ENCODE results near the gene PPARD.
A peak's percentile ranks its signal among the peaks of the same experiment; 100 is the strongest.

PPARD gene

DNA sequence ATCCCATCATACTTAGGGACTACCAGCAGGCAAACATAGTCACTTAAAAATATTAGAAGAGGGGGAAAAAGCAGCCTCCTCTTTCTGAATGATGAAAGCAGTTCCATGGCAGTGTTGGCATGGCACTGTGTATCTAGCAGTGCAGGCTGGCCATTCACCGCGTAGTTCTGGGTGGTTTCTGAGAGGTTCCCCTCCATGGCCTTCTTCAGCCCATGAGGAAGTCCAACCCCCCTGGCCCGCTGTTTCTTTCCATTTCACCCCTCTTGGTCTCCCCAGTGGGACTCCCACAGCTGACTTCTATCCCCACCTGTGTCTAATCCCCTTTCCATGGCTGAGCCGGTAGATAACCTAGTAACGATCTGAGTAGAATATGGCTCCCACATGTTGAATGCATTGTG lies 17.0 kb downstream of the PPARD start:
- Histone ChIP-seq H3K9me3 (ENCODE audit: control insufficient read depth, insufficient read depth, low read length) (no peaks in the 10 kb centered on the region), H3K27me3 (ENCODE audit: control insufficient read depth, insufficient read depth, low read length) (no peaks in the 10 kb centered on the region), H3K27ac (ENCODE audit: low read depth, low read length) (no peak overlapping the region), H3K4me3 (ENCODE audit: low read depth, low read length) (no peak overlapping the region), H3K9ac (ENCODE audit: low read depth, low read length) (no peak overlapping the region), H3K36me3 (ENCODE audit: control insufficient read depth, insufficient read depth, low read length) (no peaks in the 10 kb centered on the region), H3K4me1 (ENCODE audit: control insufficient read depth, insufficient read depth, low read length) (peaks cover 17% of the 10 kb centered on the region)

DNA sequence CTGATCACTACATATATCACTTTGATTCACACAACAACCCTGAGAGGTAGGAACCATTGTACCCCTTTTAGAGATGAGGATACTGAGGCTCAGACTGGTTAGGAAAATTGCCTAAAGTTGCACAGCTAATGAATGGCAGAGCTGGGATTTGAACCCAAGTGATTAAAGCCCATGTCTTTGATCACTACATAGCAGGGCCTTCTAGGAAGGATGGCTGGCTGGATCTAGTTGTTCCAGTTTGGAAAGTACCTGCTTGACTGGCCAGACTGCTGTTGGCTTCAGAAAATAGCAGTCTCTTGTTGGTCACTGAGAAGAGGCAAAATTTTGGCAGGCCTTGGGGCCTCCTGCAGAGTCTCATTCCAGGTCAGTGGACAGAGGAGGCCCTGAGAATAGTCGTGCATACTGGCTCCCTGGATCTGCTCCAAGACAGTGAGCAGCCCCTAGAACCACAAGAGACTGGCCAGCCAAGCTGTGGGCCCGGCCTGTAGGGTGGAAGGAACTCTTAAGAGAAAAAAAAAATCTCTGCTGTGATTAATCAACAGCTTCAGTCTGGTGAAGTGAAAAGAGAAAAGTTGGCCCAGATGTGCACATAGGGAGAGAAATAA lies 17.5 kb downstream of the PPARD start:
- H3K27ac ChIP-seq (ENCODE audit: low read depth, low read length), result peak overlapping the region; percentile 67
- peaks cover 17% of the 10 kb centered on the region for H3K4me1 ChIP-seq (ENCODE audit: control insufficient read depth, insufficient read depth, low read length)
- H3K36me3 ChIP-seq (ENCODE audit: control insufficient read depth, insufficient read depth, low read length), result no peaks in the 10 kb centered on the region
- H3K9me3 ChIP-seq (ENCODE audit: control insufficient read depth, insufficient read depth, low read length), result no peaks in the 10 kb centered on the region
- H3K9ac ChIP-seq (ENCODE audit: low read depth, low read length), result 0 out of 2 replicates have a peak overlapping the region, but pooled peaks have one; percentile 12
- no peaks in the 10 kb centered on the region for H3K27me3 ChIP-seq (ENCODE audit: control insufficient read depth, insufficient read depth, low read length)
- H3K4me3 ChIP-seq (ENCODE audit: low read depth, low read length), result no peak overlapping the region

DNA sequence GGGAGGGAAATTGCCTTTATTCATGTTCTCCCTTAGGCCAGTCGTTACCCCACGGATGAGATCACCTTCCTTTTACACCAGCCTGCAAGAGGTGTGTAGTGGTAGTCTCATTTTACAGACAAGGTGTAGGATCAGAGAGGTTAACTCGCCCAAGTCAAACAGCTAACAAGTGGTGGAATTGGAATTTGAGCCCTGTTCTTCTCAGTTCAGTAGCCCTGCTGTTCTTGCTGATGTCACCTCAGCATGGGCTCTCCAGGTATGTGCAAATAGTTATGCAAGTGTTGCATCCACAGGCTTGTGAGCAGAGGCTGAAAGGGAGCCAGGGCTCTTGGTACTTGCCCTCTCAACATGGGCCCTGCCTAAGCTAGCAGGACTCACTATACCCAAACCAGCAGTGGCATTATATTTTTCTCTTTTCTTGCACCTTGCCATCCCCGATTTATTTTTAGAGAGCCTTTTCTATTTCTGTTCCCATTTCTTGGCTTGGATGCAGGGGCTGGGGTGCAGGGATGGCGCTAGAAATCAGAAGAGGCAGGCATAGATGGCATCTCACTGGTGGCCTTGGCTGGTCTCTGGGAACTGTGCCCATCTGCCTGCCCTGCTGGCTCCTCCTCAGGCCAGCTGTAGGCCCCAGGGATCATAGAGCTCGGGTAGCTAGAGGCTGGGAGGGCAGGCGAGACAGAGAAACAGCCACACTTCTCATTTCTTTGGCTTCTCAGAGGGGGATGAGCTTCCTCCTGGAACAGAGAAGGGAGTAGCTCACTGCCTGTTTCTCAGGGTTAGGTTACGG lies 18.2 kb downstream of the PPARD start:
- H3K27me3 ChIP-seq (ENCODE audit: control insufficient read depth, insufficient read depth, low read length), result no peaks in the 10 kb centered on the region
- H3K9me3 ChIP-seq (ENCODE audit: control insufficient read depth, insufficient read depth, low read length), result no peaks in the 10 kb centered on the region
- peaks cover 17% of the 10 kb centered on the region for H3K4me1 ChIP-seq (ENCODE audit: control insufficient read depth, insufficient read depth, low read length)
- H3K36me3 ChIP-seq (ENCODE audit: control insufficient read depth, insufficient read depth, low read length), result no peaks in the 10 kb centered on the region
- no peak overlapping the region for H3K4me3 ChIP-seq (ENCODE audit: low read depth, low read length)
- peak overlapping the region; percentile 67 for H3K27ac ChIP-seq (ENCODE audit: low read depth, low read length)
- 0 out of 2 replicates have a peak overlapping the region, but pooled peaks have one; percentile 12 for H3K9ac ChIP-seq (ENCODE audit: low read depth, low read length)

DNA sequence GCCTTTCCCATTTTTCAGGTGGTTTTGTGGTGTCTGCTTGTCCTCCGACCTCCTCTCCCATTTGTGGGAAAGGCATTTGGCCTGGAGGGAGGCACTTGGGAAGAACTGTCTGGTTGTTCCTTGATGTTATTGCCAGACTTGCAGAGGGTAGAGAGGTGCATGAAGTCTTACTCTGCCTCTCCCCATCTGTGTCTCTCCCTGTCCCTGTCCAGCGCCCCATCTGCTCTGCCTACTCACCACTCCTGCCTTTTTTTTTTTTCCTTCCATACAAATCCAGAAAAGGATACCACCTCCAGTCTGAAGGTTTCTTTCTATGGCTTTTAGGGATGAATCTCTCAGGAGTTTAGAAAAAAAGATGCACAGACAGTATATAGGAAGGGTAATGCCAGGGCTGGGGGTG lies 19.8 kb downstream of the PPARD start:
- Histone ChIP-seq H3K27me3 (ENCODE audit: control insufficient read depth, insufficient read depth, low read length) (no peaks in the 10 kb centered on the region), H3K4me1 (ENCODE audit: control insufficient read depth, insufficient read depth, low read length) (peaks cover 17% of the 10 kb centered on the region), H3K36me3 (ENCODE audit: control insufficient read depth, insufficient read depth, low read length) (no peaks in the 10 kb centered on the region), H3K27ac (ENCODE audit: low read depth, low read length) (no peak overlapping the region), H3K9ac (ENCODE audit: low read depth, low read length) (no peak overlapping the region), H3K4me3 (ENCODE audit: low read depth, low read length) (no peak overlapping the region), H3K9me3 (ENCODE audit: control insufficient read depth, insufficient read depth, low read length) (no peaks in the 10 kb centered on the region)

DNA sequence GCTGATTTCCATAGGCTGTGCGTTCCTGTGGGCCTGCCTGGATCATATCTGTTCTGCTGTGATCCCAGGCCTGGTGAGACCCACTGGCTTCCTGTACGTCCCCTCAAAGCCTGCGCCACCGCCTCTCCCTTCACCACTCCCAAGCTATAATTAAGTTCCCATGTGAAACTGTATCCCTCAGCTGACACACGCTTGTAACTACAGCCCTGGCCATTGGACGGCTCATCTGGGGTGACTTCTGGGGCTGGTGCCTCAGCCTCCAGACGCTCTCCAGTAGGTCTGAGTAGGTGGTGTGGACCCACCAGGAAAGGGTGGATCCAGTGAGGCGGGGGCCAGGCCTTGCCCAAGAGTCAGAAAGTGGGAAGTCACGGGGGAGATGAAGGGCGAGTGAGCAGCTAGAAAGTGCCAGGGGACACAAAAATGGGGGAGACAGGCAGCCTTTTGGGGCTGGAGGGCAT lies 21.0 kb downstream of the PPARD start:
- Histone ChIP-seq H3K4me3 (ENCODE audit: low read depth, low read length) (no peak overlapping the region), H3K9me3 (ENCODE audit: control insufficient read depth, insufficient read depth, low read length) (no peaks in the 10 kb centered on the region), H3K36me3 (ENCODE audit: control insufficient read depth, insufficient read depth, low read length) (no peaks in the 10 kb centered on the region), H3K4me1 (ENCODE audit: control insufficient read depth, insufficient read depth, low read length) (peaks cover 17% of the 10 kb centered on the region), H3K27ac (ENCODE audit: low read depth, low read length) (no peak overlapping the region), H3K27me3 (ENCODE audit: control insufficient read depth, insufficient read depth, low read length) (no peaks in the 10 kb centered on the region), H3K9ac (ENCODE audit: low read depth, low read length) (no peak overlapping the region)

DNA sequence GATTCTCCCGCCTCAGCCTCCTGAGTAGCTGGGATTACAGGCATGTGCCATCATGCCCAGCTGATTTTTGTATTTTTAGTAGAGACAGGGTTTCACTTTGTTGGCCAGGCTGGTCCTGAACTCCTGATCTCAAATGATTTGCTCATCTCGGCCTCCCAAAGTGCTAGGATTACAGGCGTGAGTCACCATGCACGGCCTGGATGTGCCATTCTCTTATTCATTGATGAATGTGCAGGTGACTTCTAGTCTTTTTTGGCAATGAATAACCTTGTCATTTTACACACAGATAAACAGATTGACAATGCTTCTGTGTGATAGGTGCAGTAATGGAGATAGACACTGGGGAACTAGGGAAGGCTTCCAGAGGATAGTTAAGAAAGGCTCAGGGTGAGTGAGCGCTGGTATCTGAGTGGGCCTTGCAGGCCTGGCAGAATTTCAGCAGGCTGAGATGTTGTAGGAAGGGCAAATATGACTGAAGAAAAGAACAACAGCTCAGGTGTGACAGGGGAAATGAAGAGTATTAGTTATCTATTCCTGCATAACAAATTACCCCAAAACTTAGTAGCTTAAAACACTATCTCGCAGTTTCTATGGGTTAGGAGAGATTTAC lies 23.3 kb downstream of the PPARD start:
- Histone ChIP-seq H3K36me3 (ENCODE audit: control insufficient read depth, insufficient read depth, low read length) (no peaks in the 10 kb centered on the region), H3K4me3 (ENCODE audit: low read depth, low read length) (no peak overlapping the region), H3K9ac (ENCODE audit: low read depth, low read length) (no peak overlapping the region), H3K27ac (ENCODE audit: low read depth, low read length) (no peak overlapping the region), H3K4me1 (ENCODE audit: control insufficient read depth, insufficient read depth, low read length) (peaks cover 6% of the 10 kb centered on the region), H3K27me3 (ENCODE audit: control insufficient read depth, insufficient read depth, low read length) (no peaks in the 10 kb centered on the region), H3K9me3 (ENCODE audit: control insufficient read depth, insufficient read depth, low read length) (no peaks in the 10 kb centered on the region)

DNA sequence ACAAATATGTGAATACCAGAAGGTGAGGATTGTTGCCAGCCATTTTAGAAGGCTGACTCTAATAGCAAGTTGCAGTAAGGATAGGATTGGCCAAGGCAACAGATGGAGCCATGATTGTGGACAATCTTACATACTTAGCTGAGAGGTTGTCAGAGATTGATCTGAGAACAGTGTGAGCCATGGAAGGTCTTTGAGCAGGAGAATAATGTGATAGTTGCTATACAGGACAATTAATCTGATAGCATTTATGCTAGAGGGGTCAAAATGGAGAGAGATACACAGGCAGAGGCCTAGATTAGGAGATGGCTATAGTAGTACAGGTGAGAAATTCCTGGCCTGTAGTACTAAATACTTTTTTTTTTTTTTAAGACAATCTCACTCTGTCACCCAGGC lies 23.8 kb downstream of the PPARD start:
- no peaks in the 10 kb centered on the region for H3K27me3 ChIP-seq (ENCODE audit: control insufficient read depth, insufficient read depth, low read length)
- no peak overlapping the region for H3K9ac ChIP-seq (ENCODE audit: low read depth, low read length)
- 0 out of 2 replicates have a peak, but pooled peaks cover under 1% of the 10 kb centered on the region for H3K4me1 ChIP-seq (ENCODE audit: control insufficient read depth, insufficient read depth, low read length)
- no peak overlapping the region for H3K4me3 ChIP-seq (ENCODE audit: low read depth, low read length)
- H3K27ac ChIP-seq (ENCODE audit: low read depth, low read length), result no peak overlapping the region
- H3K9me3 ChIP-seq (ENCODE audit: control insufficient read depth, insufficient read depth, low read length), result no peaks in the 10 kb centered on the region
- no peaks in the 10 kb centered on the region for H3K36me3 ChIP-seq (ENCODE audit: control insufficient read depth, insufficient read depth, low read length)

DNA sequence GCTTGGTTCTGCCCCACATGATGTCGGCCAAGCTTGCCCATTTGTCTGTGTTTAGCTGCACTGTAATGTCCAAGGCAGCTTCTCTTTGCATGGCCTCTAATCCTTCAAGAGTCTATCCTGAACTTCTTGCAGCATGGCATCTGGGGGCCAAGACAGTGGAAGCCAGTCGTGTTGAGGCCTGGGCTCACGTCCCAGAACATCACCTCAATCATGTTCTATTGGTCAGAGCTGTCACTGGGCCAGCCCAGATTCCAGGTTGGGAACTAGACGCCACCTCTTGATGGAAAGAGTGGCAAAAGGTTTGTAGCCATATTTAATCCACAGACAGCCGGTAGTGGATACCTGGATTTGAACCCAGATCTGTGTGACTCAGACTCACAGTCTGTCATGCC lies 25.3 kb downstream of the PPARD start:
- H3K4me3 ChIP-seq (ENCODE audit: low read depth, low read length), result no peak overlapping the region
- no peaks in the 10 kb centered on the region for H3K36me3 ChIP-seq (ENCODE audit: control insufficient read depth, insufficient read depth, low read length)
- no peak overlapping the region for H3K27ac ChIP-seq (ENCODE audit: low read depth, low read length)
- H3K4me1 ChIP-seq (ENCODE audit: control insufficient read depth, insufficient read depth, low read length), result no peaks in the 10 kb centered on the region
- H3K27me3 ChIP-seq (ENCODE audit: control insufficient read depth, insufficient read depth, low read length), result no peaks in the 10 kb centered on the region
- no peaks in the 10 kb centered on the region for H3K9me3 ChIP-seq (ENCODE audit: control insufficient read depth, insufficient read depth, low read length)
- H3K9ac ChIP-seq (ENCODE audit: low read depth, low read length), result no peak overlapping the region

DNA sequence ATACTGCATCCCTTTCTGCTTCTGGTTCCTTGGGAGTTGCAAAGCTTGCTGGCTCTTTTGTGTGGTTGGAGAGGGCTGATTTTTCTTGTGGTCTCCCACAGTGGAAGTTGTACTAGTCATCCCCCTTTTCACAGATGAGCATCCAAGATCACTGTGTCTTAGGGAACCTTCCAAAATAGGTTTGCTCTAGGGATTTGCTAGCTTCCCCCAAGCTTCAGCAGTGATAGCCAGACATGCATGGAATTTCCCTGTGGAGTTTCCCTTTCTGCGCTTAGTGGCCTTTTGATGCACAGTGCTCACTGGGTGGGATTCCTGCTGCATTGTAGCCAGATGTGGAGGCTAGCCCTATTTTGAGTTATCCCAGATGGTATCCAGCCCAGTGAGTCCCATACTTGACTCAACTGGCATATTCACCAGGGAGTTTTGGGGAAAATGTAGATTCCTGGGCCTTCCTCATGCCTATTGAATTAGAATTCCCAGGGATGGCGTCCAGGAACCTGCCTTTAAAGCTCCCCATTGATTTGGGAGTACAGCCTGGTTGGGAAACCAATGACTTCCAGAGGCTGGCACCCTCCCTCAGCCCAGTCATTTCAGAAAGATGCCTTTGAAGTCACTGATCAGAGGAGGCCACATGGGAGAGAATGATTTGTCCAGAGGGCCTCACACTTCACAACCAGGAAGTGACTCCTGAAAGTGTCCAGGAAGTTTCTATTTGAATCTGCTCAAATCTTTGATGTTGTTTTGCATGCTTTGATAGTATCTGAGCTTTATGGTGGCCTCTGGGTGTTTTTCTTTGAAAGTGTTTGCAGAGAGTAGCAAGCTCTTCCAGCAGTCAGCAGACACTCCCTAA lies 25.9 kb downstream of the PPARD start:
- Histone ChIP-seq H3K9me3 (ENCODE audit: control insufficient read depth, insufficient read depth, low read length) (no peaks in the 10 kb centered on the region), H3K9ac (ENCODE audit: low read depth, low read length) (no peak overlapping the region), H3K4me3 (ENCODE audit: low read depth, low read length) (no peak overlapping the region), H3K4me1 (ENCODE audit: control insufficient read depth, insufficient read depth, low read length) (no peaks in the 10 kb centered on the region), H3K27ac (ENCODE audit: low read depth, low read length) (no peak overlapping the region), H3K36me3 (ENCODE audit: control insufficient read depth, insufficient read depth, low read length) (no peaks in the 10 kb centered on the region), H3K27me3 (ENCODE audit: control insufficient read depth, insufficient read depth, low read length) (no peaks in the 10 kb centered on the region)

DNA sequence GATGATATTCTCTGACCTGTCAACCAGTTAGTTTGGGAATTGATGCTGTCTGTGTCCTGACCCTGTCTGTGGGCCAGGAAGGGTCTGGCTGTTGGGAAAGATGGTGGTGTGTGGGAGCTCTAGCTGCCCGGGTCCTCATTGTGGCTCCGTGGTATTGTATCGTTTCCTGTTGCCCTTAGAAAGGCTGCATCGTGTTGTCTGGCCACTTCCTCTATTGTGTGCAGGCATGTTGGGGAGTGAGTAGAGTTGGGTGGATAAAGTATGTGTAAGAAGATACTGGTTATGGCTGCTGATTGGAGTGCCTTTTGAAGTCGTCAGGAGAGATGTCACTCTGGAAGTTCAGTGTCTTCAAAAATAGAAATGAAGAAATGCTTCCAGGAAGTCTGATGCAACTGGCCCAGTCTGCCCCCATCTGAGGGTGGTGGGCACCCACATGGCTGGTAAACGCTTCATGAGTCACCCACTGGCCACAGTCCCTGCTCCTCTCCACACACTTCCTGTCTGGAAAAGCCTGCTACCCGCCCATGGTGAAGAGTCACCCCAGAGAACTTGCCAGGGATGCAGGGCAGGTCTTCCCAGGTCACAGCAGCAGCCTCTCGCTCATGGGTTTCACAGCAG lies 27.9 kb downstream of the PPARD start:
- H3K27me3 ChIP-seq (ENCODE audit: control insufficient read depth, insufficient read depth, low read length), result no peaks in the 10 kb centered on the region
- no peak overlapping the region for H3K4me3 ChIP-seq (ENCODE audit: low read depth, low read length)
- H3K4me1 ChIP-seq (ENCODE audit: control insufficient read depth, insufficient read depth, low read length), result no peaks in the 10 kb centered on the region
- H3K27ac ChIP-seq (ENCODE audit: low read depth, low read length), result no peak overlapping the region
- no peaks in the 10 kb centered on the region for H3K36me3 ChIP-seq (ENCODE audit: control insufficient read depth, insufficient read depth, low read length)
- H3K9me3 ChIP-seq (ENCODE audit: control insufficient read depth, insufficient read depth, low read length), result no peaks in the 10 kb centered on the region
- no peak overlapping the region for H3K9ac ChIP-seq (ENCODE audit: low read depth, low read length)
